H1 (cell line): ENCODE measurements around the gene HKDC1. TPM values are rescaled to one million over a fixed set of nuclear protein-coding genes. Genes with fewer than 3 reads are reported as not detected.

Experiments
- JUND ChIP-seq: IDR thresholded peaks from 2 replicates; pipeline ENCODE4 v1.6.1; 2011; ENCODE audit warnings: mild to moderate bottlenecking, improper control_type of control experiment, low read length
- NANOG ChIP-seq: IDR thresholded peaks from 2 replicates; pipeline ENCODE4 v1.6.1; 2011; ENCODE audit warnings: low read length, low read depth, mild to moderate bottlenecking, inconsistent platforms; ENCODE audit not compliant: insufficient read depth, poor library complexity, severe bottlenecking
- NRF1 ChIP-seq: IDR thresholded peaks from 2 replicates; pipeline ENCODE4 v1.6.1; 2011; ENCODE audit warnings: mild to moderate bottlenecking, low read depth, low read length, improper control_type of control experiment
- PHF8 ChIP-seq: fragments of 200-600 bp; sonication (generic); conservative IDR thresholded peaks from 2 replicates; pipeline ENCODE4 v1.7.1; 2012; ENCODE audit warnings: low read depth, mild to moderate bottlenecking, inconsistent platforms, low read length, moderate library complexity
- RNF2 ChIP-seq: fragments of 200-900, 300-1000 bp; sonication (generic); IDR thresholded peaks from 2 replicates; pipeline ENCODE4 v1.7.1; 2016; ENCODE audit warnings: borderline replicate concordance, low read depth, mild to moderate bottlenecking, antibody characterized with exemption, low read length; ENCODE audit not compliant: poor library complexity, severe bottlenecking; ENCODE audit errors: missing control alignments
- polyA plus RNA-seq, 7 experiments: library from polyadenylated mRNA; depleted of rRNA in 3 of 7; stranded (reverse) in 5 of 7; unstranded in 2 of 7; fragments of >200 nt in 5 of 7; fragments of 200-250 nt in 2 of 7; gene quantifications; 1 replicate in 5 of 7; 2 replicates in 1 of 7; 4 replicates in 1 of 7; pipeline versions ENCODE4 v1.2.1 to v1.2.3, GENCODE V29; 2011 to 2013; ENCODE audit warnings: missing spikeins in 2 of 7, mixed read lengths in 2 of 7
- total RNA-seq: library from RNA; stranded (reverse); fragmentation: NEBNext Ultra II Directional; extraction: Animal tissue kit (Norgen Biotek cat#: 25700); gene quantifications from 2 replicates; pipeline ENCODE4 v1.2.1, GENCODE V29; 2021

HKDC1 gene
- total and polyA plus RNA-seq, 2 of the 8 experiments (the other 6 are each of a cell fraction or from before 2014, with no cell fraction given): 0.12 to 0.78 TPM

DNA sequence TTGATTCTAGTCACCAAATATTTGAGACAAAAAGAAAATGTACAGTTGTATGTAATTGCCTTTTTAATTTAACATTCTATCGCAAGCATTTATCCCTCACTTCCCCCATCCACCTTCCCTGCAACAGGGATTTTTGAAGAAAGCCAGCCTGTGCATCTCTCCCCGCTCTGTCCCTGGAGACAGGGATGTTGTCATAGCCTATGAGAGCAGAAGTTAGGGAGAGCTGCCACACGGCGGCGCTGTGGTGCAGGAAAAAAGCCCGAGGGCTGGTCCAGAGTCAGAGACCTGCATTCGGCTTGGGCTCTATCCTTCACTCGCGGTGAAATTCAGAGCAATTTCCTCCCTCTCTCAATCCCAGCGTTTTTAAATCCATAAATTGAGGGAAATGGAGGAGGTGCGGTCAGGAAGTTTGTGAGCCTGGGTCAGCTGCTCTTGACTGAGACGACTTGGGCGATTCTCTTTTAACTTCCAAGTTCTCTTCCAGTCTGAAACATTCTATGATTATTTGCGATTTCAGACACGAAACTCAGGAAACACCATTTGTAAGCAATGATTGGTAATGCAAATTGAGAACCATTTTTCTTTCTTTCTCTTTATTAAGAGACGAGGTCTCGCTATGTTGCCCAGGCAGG lies 17.5 kb downstream of the HKDC1 start (continued):
- no peak for TF ChIP-seq NANOG
- no peak for TF ChIP-seq PHF8
- no peak for TF ChIP-seq RNF2
- no peak for TF ChIP-seq NRF1
- TF ChIP-seq JUND: peak; percentile 43; the same call in 1 of the 2 replicates
